Globus pallidus (tissue), 1 donor: Measurements from ENCODE around the gene MKRN2OS.

Experiments used
- DNase-seq: peaks from one replicate; pipeline ENCODE4 v3.0.0-alpha.2; 2015; ENCODE audit warnings: low spot score

MKRN2OS gene, protein sequence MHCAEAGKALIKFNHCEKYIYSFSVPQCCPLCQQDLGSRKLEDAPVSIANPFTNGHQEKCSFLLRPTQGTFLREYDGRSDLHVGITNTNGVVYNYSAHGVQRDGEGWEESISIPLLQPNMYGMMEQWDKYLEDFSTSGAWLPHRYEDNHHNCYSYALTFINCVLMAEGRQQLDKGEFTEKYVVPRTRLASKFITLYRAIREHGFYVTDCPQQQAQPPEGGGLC

DNA sequence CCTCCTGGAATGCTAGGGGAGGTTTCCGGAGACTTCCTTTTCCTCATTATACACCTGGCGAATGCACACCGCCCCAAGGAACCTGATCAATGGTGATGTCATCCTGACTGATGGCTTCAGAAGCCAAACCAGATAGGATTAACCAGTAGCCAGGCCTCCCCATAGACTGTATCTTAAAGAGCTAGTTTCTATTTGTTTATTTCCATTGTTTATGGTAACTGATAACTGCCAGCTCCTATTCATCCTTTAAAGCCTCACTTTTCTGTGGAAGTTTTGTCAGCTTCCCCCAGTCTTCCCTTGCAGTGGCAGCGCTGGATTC is at the start of gene MKRN2OS:
MKRN2OS (minus strand) TSS at position 27 of the 319 bp plus-strand sequence. CDS start 35 bp downstream, outside the sequence.
- no peak for DNase-seq

DNA sequence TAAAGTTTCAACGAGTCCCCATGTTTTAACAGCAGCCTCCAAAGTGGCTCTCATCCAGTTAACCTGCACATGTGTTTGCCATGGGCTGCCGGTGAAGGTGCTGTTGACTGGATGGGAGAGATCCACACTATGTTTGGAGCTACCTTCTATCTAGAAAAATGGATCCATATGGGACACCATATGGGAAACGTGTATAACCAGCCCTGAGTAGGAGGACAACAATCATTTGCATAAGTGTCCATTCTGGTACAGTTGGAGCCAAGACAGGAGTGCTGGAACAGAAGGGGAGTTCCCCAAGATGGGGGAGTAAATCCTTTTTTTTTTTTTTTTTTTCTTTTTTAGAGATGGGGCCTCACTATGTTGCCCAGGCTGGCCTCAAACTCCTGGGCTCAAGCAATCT is 48.2 kb upstream of the MKRN2OS start:
- DNase-seq = no peak

DNA sequence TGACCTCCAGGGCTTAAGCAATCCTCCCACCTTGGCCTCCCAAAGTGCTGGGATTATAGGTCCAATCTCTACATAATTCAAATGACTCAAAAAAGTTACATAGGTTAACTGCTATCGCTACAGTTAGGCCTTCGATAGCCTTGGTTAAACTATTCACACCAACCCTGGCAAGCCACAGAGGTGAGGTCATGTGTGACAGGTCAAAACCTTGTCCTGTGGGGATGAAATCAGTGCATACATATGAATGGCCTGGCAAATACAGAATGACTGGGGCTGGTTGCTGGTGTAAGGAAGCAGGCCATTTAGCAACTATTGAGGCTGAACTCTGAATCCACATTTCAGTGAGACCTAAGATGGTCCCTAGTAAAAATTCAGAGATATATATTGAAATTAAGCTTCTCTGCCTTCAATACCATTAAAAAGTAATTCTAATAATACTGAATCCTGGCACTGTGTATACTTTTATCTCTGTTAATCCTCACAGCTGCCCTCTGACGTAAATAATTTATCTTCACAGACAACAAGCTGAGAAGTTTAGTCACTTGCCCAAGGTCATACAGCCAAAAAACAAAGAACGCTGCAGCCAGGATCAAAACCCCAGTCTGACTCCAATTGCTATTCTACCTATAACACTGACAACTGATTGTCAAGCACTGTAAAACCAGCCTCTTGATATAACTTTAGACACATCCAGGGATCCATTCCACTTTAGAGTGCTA is 46.9 kb upstream of the MKRN2OS start:
- DNase-seq = no peak

DNA sequence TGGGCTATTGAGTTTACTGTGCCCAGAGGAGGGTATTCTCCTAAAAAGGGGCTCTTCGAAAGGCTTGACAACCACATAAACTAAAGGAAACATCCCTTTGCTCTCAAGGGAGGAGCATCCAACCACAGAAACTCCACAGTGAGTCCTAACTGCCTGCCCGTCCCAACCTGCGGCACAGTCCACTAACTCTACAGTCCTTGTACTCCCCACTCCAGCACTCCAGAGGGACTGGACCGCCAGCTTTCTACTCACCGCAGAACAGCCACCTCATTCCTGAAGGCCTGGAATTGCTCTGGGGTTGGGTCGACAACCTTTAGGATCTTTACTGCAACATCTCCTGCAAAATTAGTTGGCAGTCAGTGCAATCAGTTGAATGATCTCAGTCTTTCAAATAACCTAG is 46.2 kb upstream of the MKRN2OS start:
- no peak for DNase-seq

DNA sequence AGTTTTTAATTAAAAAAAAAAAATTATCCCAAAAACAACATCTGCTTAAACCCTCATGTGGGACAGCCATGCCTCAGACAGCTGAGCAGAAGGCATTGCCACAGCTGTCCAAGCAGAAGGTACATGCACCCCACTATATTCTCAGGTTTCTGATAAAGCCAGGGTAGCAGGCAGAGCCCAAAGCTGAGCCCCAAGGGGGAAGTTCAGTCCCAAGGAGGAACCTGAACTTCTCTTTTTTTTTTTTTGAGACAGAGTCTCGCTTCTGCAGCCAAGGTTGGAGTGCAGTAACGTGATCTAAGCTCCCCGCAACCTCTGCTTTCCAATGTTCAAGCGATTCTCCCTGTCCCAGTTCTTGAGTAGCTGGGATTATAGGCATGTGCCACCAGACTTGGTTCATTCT is 44.8 kb upstream of the MKRN2OS start:
- no peak for DNase-seq

DNA sequence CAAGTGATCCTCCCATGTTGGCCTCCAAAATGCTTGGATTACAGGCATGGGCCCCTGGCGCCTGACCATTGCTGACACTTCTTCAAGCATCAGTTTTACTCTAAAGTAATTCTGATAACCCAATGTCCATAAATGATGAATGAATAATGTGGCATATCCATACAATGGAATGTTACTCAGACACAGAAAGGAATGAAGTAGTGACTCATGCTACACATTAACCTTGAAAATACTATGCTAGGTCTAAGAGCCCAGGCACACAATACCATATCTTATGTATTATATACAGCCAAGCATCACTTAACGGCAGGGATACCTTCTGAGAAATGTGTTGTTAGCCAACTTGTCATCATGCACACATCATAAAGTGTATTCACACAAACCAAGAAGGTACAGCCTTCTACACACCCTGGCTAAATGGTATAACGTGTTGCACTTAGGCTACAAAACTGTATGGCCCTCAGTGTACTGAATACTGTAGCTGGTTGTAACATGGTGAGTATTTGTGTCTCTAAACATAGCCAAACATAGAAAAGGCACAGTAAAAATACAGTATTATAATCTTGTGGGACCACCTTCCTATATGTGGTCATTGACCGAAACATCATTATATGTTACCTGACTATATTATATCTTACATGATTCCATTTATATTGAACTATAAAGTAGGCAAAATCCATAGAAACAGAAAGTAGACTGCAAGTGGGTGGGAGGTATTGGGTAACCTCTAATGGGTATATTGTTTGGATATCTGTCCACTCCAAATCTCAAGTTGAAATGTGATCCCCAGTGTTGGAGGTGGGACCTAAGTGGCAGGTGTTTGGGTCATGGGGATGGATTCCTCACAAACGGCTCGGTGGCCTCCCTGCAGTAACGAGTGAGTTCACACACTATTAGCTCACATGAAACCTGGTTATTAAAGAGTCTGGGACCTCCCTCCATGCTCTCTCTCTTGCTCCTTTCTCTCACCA is 43.0 kb upstream of the MKRN2OS start:
- DNase-seq = no peak

DNA sequence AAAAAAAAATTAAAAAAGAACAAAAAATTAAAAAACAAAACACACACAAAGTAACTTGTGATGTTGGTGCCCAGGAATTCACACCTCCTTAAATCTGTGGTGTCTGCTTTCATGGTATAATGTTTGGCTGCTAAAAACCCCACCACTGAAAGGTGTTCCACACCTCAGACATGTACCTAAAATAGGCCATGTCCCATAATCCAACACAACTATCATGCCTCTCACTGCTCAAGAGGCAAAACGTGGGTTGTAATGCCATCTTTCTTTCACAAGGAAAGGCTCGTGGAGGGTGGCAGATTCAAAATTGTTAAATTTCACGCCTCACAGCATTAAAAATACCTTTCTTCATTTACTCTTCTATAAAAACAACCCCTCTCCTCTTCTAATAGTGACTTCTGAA is 41.1 kb upstream of the MKRN2OS start:
- no peak for DNase-seq

DNA sequence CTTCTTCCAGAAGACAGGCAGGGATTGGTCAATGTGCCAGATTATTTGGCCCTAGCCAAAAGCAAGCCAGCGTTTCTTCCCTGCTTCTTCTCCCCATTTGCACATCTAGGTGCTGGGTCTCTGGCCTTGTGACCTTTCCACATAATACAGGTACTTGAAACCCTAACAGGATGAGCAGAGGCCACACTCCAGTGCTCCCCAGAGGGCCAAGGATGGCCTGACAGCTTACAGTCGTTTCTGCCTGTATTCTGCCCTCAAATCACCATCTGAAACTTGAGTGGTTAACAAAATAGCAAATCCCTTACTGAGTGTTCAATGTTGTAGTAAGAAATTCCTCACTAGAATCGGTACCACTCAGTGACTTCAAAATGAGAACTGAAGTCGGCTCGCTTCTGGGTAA is 40.7 kb upstream of the MKRN2OS start:
- DNase-seq = no peak

DNA sequence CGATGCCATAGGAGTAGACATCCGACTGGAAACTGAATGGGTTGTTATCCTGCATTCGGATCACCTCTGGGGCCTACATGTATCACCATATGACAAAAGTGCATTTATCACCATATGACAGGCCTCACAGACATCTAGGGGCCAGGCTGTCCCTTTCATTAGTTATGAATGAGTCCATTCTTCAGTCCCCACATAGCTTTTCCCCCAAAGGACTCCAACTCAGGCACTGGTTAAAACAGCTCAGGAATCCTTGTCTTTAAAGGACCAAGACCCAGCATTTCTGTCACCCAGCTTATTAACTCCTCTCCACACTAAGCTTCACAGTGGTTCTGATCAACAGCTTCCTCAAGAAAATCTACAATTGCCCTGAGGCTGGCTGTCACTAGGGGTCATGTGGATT is 39.9 kb upstream of the MKRN2OS start:
- DNase-seq = peak; percentile 31

DNA sequence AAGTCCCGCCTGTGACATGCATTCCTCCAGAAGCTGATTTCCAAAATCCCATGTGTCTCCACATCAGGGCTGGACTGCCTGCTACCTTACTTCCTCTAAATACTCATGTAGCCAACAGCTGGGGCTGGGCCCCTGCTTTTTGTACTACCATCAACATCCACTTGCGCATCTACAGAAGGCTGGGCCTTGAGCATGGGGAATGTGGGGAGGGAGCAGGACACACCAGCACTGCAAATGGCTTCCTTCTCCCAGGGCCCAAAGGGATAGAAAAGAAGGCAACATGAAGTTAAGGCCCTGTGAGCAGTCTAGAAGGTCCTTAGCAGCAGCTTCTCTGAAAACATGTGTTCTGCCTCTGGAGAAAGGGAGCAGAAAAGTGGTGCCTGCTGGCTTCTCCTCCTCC is 38.8 kb upstream of the MKRN2OS start:
- no peak for DNase-seq

DNA sequence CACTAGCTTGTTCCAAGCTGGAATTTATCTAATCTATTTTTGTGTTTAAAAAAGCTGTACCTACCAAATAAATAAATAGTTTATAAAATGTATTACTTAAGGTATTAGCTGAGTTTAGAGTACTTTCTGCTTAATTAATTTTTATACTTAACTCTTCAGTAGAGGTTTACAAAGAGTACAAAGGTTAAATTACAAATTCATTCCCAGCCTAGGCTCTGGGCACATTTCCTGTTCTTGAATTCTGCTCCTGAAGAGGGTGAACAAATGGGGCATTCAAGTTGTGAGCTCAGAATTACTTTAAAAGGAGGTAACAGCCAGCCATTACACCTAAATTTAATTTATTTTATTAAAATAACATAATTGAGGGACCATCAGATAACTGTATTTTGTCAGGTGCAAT is 38.0 kb upstream of the MKRN2OS start:
- peak; percentile 13 for DNase-seq

DNA sequence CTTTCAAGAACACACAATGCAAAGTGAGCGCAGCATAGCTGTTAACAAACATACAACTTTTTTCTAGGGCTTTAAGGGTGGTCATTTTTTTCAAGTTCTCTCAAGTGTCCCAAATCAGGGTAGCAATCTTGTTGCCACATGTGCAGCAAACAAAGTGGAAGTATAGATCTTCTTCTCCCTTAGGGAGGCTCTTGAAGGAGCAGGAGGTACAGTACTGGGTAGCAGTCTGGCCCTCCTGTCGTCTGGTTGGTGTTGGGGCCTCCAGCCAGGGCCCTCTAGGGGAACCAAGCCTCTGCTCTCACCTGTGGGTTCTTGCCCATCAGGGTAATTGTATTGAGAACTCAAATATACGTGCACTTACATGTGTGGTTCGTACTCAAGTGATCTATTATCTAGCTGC is 37.4 kb upstream of the MKRN2OS start:
- no peak for DNase-seq

DNA sequence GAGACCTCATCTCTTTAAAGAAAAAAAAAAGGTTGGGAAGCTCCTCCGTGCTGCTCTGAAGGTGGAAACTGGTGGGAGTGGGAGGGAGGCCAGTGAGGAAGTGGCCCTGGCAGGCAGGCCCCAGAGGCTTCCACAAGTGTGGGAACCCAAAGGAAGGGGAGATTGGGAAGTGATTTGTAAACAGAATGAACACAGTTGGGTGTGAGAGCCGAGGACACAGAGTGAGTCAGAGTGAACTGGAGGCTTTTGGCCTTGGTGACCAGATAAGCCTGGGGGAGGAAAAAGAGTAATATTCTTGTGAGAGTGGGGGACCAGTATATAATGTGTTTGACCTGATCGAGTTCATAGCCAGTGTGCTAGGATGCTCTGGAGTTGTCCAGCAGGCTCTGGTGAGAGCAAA is 34.6 kb upstream of the MKRN2OS start:
- DNase-seq = no peak

DNA sequence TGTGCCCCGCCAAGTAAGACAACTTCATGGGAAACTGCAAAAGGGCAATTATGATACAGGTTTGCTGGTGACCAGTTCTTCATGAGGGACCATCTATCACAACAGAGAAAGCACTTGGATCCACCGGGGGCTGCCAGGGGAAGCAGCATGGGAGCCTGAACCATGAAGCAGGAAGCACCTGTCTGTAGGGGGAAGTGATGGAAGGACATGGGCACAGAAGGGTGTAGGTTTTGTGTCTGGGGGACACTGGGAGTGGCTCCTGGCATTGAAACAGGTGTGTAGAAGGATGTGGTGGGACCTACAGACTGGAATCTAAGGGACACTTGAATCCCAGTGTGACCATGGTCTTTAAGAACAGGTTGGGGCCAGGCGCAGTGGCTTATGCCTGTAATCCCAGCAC is 34.2 kb upstream of the MKRN2OS start:
- no peak for DNase-seq

DNA sequence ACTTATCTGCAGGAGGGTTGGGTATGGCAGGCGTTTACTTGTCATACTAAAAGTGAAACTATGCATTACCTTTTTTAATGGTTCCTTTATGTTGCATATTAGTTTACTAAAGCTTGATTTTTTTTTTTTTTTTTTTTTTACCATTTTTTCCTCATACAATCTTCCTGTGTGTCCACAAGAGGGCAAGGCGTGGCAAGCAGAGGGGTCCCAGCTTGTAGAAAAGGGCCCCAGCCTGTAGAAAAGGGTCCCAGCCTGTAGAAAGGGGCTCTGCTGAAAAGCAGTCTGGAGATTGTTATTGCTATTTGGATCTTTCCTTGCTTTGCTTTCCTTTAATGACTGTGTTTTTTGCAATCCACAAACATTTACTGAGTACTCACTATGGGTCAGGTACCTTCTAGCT is 33.4 kb upstream of the MKRN2OS start:
- no peak for DNase-seq

DNA sequence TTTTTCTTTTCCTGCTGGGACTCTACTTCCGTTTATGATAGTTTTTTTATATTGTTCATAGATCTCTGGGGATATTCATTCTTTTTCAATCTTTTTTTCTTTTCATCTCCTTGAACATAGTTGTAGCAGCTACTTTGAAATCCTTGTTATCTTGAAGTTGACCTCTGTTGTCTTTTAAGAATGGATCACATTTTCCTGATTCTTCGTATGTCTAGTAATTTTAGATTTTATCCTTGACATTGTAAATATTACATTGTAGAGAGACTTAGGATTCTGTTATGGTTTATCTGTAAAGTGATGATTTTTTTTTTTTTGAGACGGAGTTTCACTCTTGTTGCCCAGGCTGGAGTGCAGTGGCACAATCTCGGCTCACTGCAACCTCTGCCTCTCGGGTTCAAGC is 32.1 kb upstream of the MKRN2OS start:
- DNase-seq = no peak

DNA sequence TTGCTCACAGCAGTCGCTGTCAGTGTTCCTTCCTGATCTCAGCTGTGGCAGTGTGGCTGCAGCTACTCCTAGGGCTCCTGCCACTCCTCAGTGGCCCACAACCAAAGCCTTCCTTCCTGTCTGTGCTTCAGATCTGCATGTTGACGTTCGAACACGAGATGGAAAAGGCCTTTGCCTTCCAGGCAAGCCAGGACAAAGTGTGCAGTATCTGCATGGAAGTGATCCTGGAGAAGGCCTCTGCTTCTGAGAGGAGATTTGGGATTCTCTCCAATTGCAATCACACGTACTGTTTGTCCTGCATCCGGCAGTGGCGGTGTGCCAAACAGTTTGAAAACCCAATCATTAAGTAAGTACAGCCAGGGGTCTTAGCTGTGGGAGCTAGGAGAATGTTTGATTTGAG is 29.4 kb upstream of the MKRN2OS start:
- no peak for DNase-seq

DNA sequence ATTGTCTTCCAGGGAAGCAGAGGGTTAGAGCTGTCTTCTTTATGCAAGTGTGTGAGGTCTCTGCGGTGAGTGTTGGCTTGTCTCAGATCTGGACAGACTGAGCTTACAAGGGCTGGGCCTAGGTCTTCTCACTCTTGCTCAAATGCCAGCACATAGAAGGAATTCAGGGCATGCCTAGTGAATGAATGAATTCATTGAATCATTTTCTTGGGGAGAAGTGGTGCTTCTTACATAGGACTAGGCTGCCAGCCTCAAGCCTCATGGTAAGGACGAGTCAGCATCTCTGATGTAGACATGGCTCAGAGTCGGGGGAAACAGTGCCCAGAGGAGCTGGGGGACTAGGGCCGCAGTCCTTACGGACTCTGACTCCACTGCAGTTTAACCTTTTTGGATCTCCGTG is 28.8 kb upstream of the MKRN2OS start:
- no peak for DNase-seq

DNA sequence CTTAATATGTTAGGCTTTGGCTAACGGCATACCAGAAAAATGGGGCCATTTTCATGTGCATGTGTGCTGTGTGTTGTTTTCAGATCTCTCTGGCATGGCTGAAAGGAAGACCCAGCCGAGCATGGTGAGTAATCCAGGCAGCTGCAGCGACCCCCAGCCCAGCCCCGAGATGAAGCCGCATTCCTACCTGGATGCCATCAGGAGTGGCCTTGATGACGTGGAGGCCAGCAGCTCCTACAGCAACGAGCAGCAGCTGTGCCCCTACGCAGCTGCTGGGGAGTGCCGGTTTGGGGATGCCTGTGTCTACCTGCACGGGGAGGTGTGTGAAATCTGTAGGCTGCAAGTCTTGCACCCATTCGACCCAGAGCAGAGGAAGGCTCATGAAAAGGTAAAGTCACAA is 26.7 kb upstream of the MKRN2OS start:
- no peak for DNase-seq

DNA sequence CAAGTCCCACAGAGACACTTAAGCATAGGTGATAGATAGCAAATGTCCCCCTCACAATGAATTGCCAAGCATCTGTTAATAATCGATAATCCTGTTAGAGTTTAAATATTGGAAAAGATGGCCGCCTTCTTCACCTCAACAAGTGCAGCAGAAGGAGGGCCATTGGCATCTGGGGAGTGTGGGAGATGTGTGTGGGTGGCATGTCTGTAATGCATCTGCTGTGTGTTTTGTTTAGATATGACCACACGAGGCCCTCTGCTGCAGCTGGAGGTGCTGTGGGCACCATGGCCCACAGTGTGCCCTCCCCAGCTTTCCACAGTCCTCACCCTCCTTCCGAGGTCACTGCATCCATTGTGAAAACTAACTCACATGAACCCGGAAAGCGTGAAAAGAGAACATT is 24.5 kb upstream of the MKRN2OS start:
- DNase-seq = no peak

DNA sequence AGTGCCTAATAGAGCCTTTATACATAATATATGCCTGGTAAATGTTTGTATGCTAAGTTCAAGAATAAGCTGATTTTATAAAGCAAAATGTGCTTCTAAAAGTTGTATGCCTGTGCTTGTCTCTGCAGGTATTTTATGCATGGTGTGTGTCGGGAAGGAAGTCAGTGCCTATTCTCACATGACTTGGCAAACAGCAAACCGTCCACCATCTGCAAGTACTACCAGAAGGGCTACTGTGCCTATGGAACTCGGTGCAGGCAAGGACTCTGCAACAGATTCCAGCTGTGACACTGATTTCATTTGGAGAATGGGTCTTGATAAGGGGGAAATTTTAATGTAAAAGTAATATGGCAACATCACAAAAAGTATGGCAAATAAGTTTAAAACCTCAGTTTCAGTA is 23.4 kb upstream of the MKRN2OS start:
- no peak for DNase-seq

DNA sequence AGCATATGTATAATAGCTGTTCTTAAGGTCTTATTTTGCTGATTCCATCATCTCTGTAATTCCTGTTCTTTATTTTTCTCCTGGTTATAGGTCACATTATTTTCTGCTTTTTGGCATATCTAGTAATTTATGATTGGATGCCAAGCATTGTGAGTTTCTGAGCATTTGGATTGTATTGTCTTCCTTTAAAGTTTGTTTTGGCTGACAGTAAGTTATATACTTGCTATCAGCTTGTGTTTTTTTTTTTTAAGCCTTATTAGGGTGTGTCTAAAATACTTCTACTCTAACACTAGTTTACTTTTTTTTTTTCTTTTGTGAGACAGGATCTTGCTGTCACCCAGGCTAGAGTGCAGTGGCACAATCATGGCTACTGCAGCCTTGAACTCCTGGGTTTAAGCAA is 21.7 kb upstream of the MKRN2OS start:
- DNase-seq = no peak

DNA sequence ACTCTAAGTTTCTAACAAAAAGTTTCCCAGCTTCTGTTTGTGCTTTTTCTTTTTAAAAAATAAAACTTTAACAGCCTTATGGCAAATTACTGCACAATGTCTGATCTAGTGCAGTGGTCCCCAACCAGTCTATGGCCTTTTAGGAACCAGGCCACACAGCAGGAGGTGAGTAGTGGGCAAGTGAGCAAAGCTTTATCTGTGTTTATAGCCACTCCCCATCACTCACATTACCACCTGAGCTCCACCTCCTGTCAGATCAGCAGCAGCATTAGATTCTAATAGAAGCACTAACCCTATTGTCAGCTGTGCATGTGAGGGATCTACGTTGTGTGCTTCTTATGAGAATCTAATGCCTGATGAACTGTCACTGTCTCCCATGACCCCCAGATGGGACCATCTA is 17.2 kb upstream of the MKRN2OS start:
- no peak for DNase-seq
